K562 (cell line): ENCODE data around the gene RNASET2. TPM values are rescaled to one million over a fixed set of nuclear protein-coding genes. Genes with fewer than 3 reads are reported as not detected.

Source experiments
- ADNP ChIP-seq: fragments of 200-800 bp; sonication (Bioruptor generic); IDR thresholded peaks from 2 replicates; pipeline ENCODE4 v1.6.1; 2016; ENCODE audit warnings: missing genetic modification characterization, missing compliant biosample characterization
- CHD4 ChIP-seq: fragments of 200-600 bp; sonication (generic); IDR thresholded peaks from 3 replicates; pipeline ENCODE4 v1.6.1; 2012; ENCODE audit warnings: low read depth, mild to moderate bottlenecking, mixed read lengths, low read length, inconsistent platforms; ENCODE audit not compliant: insufficient read depth, insufficient replicate concordance, poor library complexity, severe bottlenecking
- CREB1 ChIP-seq, 2 experiments: sonication (generic) in 1 of 2; formaldehyde crosslinking in 1 of 2; IDR thresholded peaks; 2 replicates each; pipeline versions ENCODE4 v1.6.1 to v1.8.0; 2012 to 2022; ENCODE audit warnings: inconsistent platforms in 1 of 2, mild to moderate bottlenecking in 1 of 2, missing genetic modification reagents in 1 of 2, moderate library complexity in 1 of 2
- KLF10 ChIP-seq: fragments of 250-450 bp; sonication (Bioruptor Pico); IDR thresholded peaks from 2 replicates; pipeline ENCODE4 v1.6.1; 2021; ENCODE audit warnings: matching md5 sums
- ZNF436 ChIP-seq: fragments of 250-450, 450-650 bp; sonication (Bioruptor Pico); formaldehyde crosslinking; IDR thresholded peaks from 2 replicates; pipeline ENCODE4 v1.7.0; 2020; ENCODE audit warnings: mild to moderate bottlenecking
- polyA plus RNA-seq, 8 experiments: library from polyadenylated mRNA; depleted of rRNA in 4 of 8; stranded (reverse) in 5 of 8; unstranded in 3 of 8; fragments of >200 nt; fragmentation: Nextera tagmentation in 2 of 8; fragmentation: Illumina TruSeq in 1 of 8; extraction: Ambion mirVana in 2 of 8; extraction: Trizol in 1 of 8; gene quantifications; 2 replicates each; pipeline versions ENCODE4 v1.2.1 to v1.2.3, GENCODE V29; 2011 to 2014; ENCODE audit warnings: inconsistent platforms in 1 of 8, missing spikeins in 1 of 8
- total RNA-seq, 7 experiments: library from RNA; depleted of rRNA in 6 of 7; stranded (reverse); fragments of >200 nt in 6 of 7; fragmentation: Illumina TruSeq in 2 of 7; extraction: Trizol in 2 of 7; gene quantifications; 2 replicates each; pipeline versions ENCODE4 v1.2.1 to v1.2.3, GENCODE V29; 2011 to 2021; ENCODE audit warnings: low replicate concordance in 1 of 7
- TF ChIP-seq, protein P1 (sequence below): sonication (generic); formaldehyde crosslinking; IDR thresholded peaks from 2 replicates; pipeline ENCODE4 v1.8.1; 2023; ENCODE audit warnings: missing genetic modification reagents, mild to moderate bottlenecking, borderline replicate concordance
- TF ChIP-seq, protein P2 (sequence below): fragments of 450-650 bp; IDR thresholded peaks from 2 replicates; pipeline ENCODE4 v1.6.1; 2016; ENCODE audit warnings: borderline replicate concordance
- TF ChIP-seq, protein P3 (sequence below): sonication (generic); formaldehyde crosslinking; IDR thresholded peaks from 2 replicates; pipeline ENCODE4 v1.8.1; 2023; ENCODE audit warnings: mild to moderate bottlenecking, missing genetic modification reagents, moderate library complexity
- TF ChIP-seq, protein P4 (sequence below), 3 experiments: fragments of 200-800 bp in 1 of 3; sonication (Bioruptor generic) in 1 of 3; sonication (generic) in 1 of 3; formaldehyde crosslinking in 1 of 3; IDR thresholded peaks; 2 replicates each; pipeline versions ENCODE4 v1.6.1 to v1.8.0; 2016 to 2022; ENCODE audit warnings: mild to moderate bottlenecking in 2 of 3, missing compliant biosample characterization in 2 of 3, missing genetic modification characterization in 2 of 3, missing genetic modification reagents in 1 of 3
- TF ChIP-seq, protein P5 (sequence below), 2 experiments: fragments of 450-650 bp in 1 of 2; sonication (generic) in 1 of 2; formaldehyde crosslinking; conservative IDR thresholded peaks; 2 replicates each; pipeline versions ENCODE4 v1.4.0 to v1.8.1; 2020 to 2022; ENCODE audit warnings: mild to moderate bottlenecking in 1 of 2, missing genetic modification reagents in 1 of 2

Gene RNASET2
- total and polyA plus RNA-seq, 9 of the 15 experiments (the other 6 are each of a cell fraction or from before 2014, with no cell fraction given) = 7.4 to 141 (median 91.3) TPM

DNA sequence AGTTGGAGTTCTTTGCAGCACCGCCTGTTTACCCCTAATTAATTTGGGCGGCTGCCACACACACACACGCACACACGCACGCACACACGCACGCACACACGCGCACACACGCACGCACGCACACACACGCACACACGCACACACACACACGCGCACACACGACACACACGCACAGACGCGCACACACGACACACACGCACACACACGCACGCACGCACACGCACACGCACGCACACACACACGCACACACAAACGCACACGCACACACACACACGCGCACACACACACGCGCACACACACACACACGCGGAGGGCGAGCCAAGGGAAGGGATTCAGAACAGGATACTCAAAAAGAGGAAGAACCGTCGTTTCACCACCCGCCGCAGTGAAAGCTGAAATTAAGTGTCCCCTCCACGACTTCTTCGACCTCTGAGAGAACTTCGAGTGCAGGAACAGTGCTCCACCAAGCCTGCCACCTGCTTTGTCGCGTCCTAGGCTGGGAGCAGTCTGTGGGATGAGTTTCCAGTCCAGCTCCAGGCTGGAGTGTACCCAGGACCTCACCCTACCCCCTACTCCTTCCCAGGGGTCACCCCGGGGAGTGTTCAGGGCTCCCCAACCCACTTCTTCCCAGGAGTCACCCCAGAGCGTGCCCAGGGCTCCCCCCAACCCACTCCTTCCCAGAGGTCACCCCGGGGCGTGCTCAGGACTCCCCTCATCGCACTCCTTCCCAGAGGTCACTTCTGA is 1.1 kb downstream of the RNASET2 start (continued):
- TF ChIP-seq, protein P1, sequence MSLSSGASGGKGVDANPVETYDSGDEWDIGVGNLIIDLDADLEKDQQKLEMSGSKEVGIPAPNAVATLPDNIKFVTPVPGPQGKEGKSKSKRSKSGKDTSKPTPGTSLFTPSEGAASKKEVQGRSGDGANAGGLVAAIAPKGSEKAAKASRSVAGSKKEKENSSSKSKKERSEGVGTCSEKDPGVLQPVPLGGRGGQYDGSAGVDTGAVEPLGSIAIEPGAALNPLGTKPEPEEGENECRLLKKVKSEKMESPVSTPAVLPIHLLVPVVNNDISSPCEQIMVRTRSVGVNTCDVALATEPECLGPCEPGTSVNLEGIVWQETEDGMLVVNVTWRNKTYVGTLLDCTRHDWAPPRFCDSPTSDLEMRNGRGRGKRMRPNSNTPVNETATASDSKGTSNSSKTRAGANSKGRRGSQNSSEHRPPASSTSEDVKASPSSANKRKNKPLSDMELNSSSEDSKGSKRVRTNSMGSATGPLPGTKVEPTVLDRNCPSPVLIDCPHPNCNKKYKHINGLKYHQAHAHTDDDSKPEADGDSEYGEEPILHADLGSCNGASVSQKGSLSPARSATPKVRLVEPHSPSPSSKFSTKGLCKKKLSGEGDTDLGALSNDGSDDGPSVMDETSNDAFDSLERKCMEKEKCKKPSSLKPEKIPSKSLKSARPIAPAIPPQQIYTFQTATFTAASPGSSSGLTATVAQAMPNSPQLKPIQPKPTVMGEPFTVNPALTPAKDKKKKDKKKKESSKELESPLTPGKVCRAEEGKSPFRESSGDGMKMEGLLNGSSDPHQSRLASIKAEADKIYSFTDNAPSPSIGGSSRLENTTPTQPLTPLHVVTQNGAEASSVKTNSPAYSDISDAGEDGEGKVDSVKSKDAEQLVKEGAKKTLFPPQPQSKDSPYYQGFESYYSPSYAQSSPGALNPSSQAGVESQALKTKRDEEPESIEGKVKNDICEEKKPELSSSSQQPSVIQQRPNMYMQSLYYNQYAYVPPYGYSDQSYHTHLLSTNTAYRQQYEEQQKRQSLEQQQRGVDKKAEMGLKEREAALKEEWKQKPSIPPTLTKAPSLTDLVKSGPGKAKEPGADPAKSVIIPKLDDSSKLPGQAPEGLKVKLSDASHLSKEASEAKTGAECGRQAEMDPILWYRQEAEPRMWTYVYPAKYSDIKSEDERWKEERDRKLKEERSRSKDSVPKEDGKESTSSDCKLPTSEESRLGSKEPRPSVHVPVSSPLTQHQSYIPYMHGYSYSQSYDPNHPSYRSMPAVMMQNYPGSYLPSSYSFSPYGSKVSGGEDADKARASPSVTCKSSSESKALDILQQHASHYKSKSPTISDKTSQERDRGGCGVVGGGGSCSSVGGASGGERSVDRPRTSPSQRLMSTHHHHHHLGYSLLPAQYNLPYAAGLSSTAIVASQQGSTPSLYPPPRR (CRISPR knock-in tag) = no peak
- TF ChIP-seq, protein P2, sequence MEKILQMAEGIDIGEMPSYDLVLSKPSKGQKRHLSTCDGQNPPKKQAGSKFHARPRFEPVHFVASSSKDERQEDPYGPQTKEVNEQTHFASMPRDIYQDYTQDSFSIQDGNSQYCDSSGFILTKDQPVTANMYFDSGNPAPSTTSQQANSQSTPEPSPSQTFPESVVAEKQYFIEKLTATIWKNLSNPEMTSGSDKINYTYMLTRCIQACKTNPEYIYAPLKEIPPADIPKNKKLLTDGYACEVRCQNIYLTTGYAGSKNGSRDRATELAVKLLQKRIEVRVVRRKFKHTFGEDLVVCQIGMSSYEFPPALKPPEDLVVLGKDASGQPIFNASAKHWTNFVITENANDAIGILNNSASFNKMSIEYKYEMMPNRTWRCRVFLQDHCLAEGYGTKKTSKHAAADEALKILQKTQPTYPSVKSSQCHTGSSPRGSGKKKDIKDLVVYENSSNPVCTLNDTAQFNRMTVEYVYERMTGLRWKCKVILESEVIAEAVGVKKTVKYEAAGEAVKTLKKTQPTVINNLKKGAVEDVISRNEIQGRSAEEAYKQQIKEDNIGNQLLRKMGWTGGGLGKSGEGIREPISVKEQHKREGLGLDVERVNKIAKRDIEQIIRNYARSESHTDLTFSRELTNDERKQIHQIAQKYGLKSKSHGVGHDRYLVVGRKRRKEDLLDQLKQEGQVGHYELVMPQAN = no peak
- TF ChIP-seq, protein P3, sequence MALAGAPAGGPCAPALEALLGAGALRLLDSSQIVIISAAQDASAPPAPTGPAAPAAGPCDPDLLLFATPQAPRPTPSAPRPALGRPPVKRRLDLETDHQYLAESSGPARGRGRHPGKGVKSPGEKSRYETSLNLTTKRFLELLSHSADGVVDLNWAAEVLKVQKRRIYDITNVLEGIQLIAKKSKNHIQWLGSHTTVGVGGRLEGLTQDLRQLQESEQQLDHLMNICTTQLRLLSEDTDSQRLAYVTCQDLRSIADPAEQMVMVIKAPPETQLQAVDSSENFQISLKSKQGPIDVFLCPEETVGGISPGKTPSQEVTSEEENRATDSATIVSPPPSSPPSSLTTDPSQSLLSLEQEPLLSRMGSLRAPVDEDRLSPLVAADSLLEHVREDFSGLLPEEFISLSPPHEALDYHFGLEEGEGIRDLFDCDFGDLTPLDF = no peak
- TF ChIP-seq CREB1 (IDR thresholded peaks at IDR 0.05) = no peak
- TF ChIP-seq CREB1 (CRISPR knock-in tag; IDR thresholded peaks at IDR 0.05) = no peak; the same call in 1 of the 2 replicates
- peak; percentile 12 for TF ChIP-seq CHD4
- no peak for TF ChIP-seq KLF10
- TF ChIP-seq, protein P4, sequence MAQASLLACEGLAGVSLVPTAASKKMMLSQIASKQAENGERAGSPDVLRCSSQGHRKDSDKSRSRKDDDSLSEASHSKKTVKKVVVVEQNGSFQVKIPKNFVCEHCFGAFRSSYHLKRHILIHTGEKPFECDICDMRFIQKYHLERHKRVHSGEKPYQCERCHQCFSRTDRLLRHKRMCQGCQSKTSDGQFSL (CRISPR knock-in tag; IDR thresholded peaks at IDR 0.05) = peak; percentile 41; the same call in 1 of the 2 replicates
- TF ChIP-seq, protein P4 (tag; IDR thresholded peaks at IDR 0.05) = no peak
- TF ChIP-seq, protein P5, sequence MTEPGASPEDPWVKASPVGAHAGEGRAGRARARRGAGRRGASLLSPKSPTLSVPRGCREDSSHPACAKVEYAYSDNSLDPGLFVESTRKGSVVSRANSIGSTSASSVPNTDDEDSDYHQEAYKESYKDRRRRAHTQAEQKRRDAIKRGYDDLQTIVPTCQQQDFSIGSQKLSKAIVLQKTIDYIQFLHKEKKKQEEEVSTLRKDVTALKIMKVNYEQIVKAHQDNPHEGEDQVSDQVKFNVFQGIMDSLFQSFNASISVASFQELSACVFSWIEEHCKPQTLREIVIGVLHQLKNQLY (CRISPR knock-in tag; conservative IDR thresholded peaks at IDR 0.05) = no peak
- no peak for TF ChIP-seq ZNF436 (CRISPR knock-in tag)
- TF ChIP-seq ADNP = no peak
